Neural progenitor cell (in vitro differentiated cells): Measurements from ENCODE around the gene AXDND1. TPM values are rescaled to one million over a fixed set of nuclear protein-coding genes. Genes with fewer than 3 reads are reported as not detected.
"Not testable (repeated sequence)": the region's sequence is repeated elsewhere in the genome, so short reads cannot be mapped to it uniquely, and the experiment has no call there.

Experiments used
- DNase-seq: peaks from one replicate; pipeline ENCODE4 v3.0.0-alpha.2; 2016; ENCODE audit warnings: low spot score
- H2AFZ ChIP-seq: fragments of 200-600 bp; sonication (generic); replicated peaks from 2 replicates; pipeline ENCODE4 v1.6.1; 2016; ENCODE audit warnings: antibody characterized with exemption
- H3F3A ChIP-seq: fragments of 200-600 bp; sonication (generic); 2 replicates; pipeline ENCODE4 v1.6.1; 2016; ENCODE audit warnings: antibody characterized with exemption, low read depth
- H3K27ac ChIP-seq: fragments of 200-600 bp; sonication (generic); 2 replicates; pipeline ENCODE4 v1.5.1; 2016; ENCODE audit warnings: mild to moderate bottlenecking
- H3K27me3 ChIP-seq: fragments of 200-600 bp; sonication (generic); 2 replicates; pipeline ENCODE4 v1.6.1; 2016; ENCODE audit warnings: mild to moderate bottlenecking, moderate library complexity
- H3K36me3 ChIP-seq: fragments of 200-600 bp; sonication (generic); 2 replicates; pipeline ENCODE4 v1.5.1; 2016
- H3K4me1 ChIP-seq: fragments of 200-600 bp; sonication (generic); 2 replicates; pipeline ENCODE4 v1.6.1; 2016; ENCODE audit warnings: mixed run types
- H3K4me2 ChIP-seq: fragments of 200-600 bp; sonication (generic); 2 replicates; pipeline ENCODE4 v1.6.1; 2016
- H3K4me3 ChIP-seq: fragments of 200-600 bp; sonication (generic); 2 replicates; pipeline ENCODE4 v1.5.1; 2016
- H3K79me2 ChIP-seq: fragments of 200-600 bp; sonication (generic); 2 replicates; pipeline ENCODE4 v1.6.1; 2016; ENCODE audit warnings: low read depth
- H3K9ac ChIP-seq: fragments of 200-600 bp; sonication (generic); 2 replicates; pipeline ENCODE4 v1.6.1; 2016
- H3K9me3 ChIP-seq: fragments of 200-600 bp; sonication (generic); 2 replicates; pipeline ENCODE4 v1.5.1; 2016; ENCODE audit warnings: low read depth
- H4K20me1 ChIP-seq: fragments of 200-600 bp; sonication (generic); 2 replicates; pipeline ENCODE4 v1.6.1; 2016; ENCODE audit warnings: low read depth
- H3K27ac Mint-ChIP-seq: 3 replicates; pipeline ENCODE4 v1.8.0; 2021; ENCODE audit warnings: mixed read lengths
- H3K27me3 Mint-ChIP-seq: 2 replicates; pipeline ENCODE4 v1.8.0; 2022; ENCODE audit warnings: low read depth, mild to moderate bottlenecking, inconsistent platforms, moderate library complexity, mixed read lengths; ENCODE audit not compliant: insufficient read depth
- H3K36me3 Mint-ChIP-seq: 3 replicates; pipeline ENCODE4 v1.8.0; 2021; ENCODE audit warnings: mixed read lengths
- H3K4me1 Mint-ChIP-seq: 3 replicates; pipeline ENCODE4 v1.8.0; 2021; ENCODE audit warnings: mixed read lengths
- H3K4me3 Mint-ChIP-seq: 3 replicates; pipeline ENCODE4 v1.8.0; 2021; ENCODE audit warnings: mild to moderate bottlenecking, moderate library complexity, mixed read lengths
- H3K9me3 Mint-ChIP-seq: 3 replicates; pipeline ENCODE4 v1.8.0; 2020; ENCODE audit warnings: mixed read lengths
- CTCF ChIP-seq: fragments of 200-600 bp; sonication (generic); IDR thresholded peaks from 2 replicates; pipeline ENCODE4 v1.5.1; 2017; ENCODE audit warnings: antibody characterized with exemption, mild to moderate bottlenecking
- EZH2 ChIP-seq: fragments of 200-600 bp; sonication (generic); IDR thresholded peaks from 2 replicates; pipeline ENCODE4 v1.6.1; 2017; ENCODE audit warnings: antibody characterized with exemption, mild to moderate bottlenecking, moderate library complexity
- EZH2phosphoT487 ChIP-seq: fragments of 200-600 bp; sonication (generic); IDR thresholded peaks from 2 replicates; pipeline ENCODE4 v1.6.1; 2017; ENCODE audit warnings: antibody characterized with exemption
- total RNA-seq: library from RNA; depleted of rRNA; stranded (reverse); fragments of >200 nt; gene quantifications from 2 replicates; pipeline ENCODE4 v1.2.3, GENCODE V29; 2015; ENCODE audit warnings: low replicate concordance

Gene AXDND1
- total RNA-seq, 1 donor from 2014 or later, result 0.30 TPM

- DNase-seq, result no peak
- no peak for TF ChIP-seq CTCF
- TF ChIP-seq EZH2phosphoT487, result no peak
- no peak for TF ChIP-seq EZH2
- H2AFZ ChIP-seq, result no peak overlapping the region
- peaks cover 14% of the 10 kb centered on the region for H3K9me3 ChIP-seq
- Mint-ChIP-seq H3K27me3 (no peaks in the 10 kb centered on the region), H3K36me3 (no peaks in the 10 kb centered on the region), H3K9me3 (peaks cover 31% of the 10 kb centered on the region), H3K4me3 (no peak overlapping the region), H3K4me1 (no peaks in the 10 kb centered on the region), H3K27ac (no peak overlapping the region)
- no peaks in the 10 kb centered on the region for H3K4me1 ChIP-seq
- no peaks in the 10 kb centered on the region for H3K79me2 ChIP-seq
- H3K4me2 ChIP-seq, result no peak overlapping the region
- H3K27ac ChIP-seq, result no peak overlapping the region
- no peak overlapping the region for H3K9ac ChIP-seq
- peaks cover 3% of the 10 kb centered on the region for H3K36me3 ChIP-seq
- no peak overlapping the region for H3K4me3 ChIP-seq
- no peaks in the 10 kb centered on the region for H3F3A ChIP-seq
- no peaks in the 10 kb centered on the region for H3K27me3 ChIP-seq
- no peaks in the 10 kb centered on the region for H4K20me1 ChIP-seq
Measured at GRCh38 chr1:179424610-179425009, 58.8 kb downstream of the AXDND1 start.

DNA sequence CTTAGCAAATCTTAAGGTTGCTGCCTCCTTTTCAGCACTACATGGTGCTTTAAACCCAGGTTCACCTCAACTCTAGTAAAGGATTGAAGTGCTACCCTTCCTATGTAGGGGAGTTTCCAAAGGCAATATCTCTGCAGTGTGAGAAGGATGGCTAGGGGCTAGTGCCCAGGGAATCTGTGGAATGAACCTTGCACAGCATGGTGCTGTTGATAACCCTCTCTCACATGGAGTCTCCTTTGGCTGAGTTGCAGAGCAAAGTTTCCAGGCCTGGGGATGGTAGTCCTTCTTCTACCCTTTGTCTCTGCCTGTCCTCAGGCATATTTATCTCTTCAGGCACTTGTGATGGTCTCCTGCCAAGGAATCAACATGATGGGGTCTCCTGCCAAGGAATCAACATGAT is 59.4 kb downstream of the AXDND1 start:
- no peaks in the 10 kb centered on the region for H3K79me2 ChIP-seq
- Mint-ChIP-seq H3K9me3 (peaks cover 26% of the 10 kb centered on the region), H3K4me3 (no peak overlapping the region), H3K27me3 (no peaks in the 10 kb centered on the region), H3K27ac (no peak overlapping the region), H3K36me3 (no peaks in the 10 kb centered on the region), H3K4me1 (no peaks in the 10 kb centered on the region)
- H3K27ac ChIP-seq, result no peak overlapping the region
- no peak overlapping the region for H3K9ac ChIP-seq
- peaks cover 9% of the 10 kb centered on the region for H3K9me3 ChIP-seq
- no peaks in the 10 kb centered on the region for H3K4me1 ChIP-seq
- DNase-seq, result no peak
- H4K20me1 ChIP-seq, result no peaks in the 10 kb centered on the region
- no peak overlapping the region for H3K4me2 ChIP-seq
- TF ChIP-seq EZH2phosphoT487, result no peak
- TF ChIP-seq CTCF, result no peak
- TF ChIP-seq EZH2, result no peak
- H3F3A ChIP-seq, result no peaks in the 10 kb centered on the region
- no peaks in the 10 kb centered on the region for H3K27me3 ChIP-seq
- H3K4me3 ChIP-seq, result no peak overlapping the region
- H2AFZ ChIP-seq, result no peak overlapping the region
- H3K36me3 ChIP-seq, result peaks cover 3% of the 10 kb centered on the region

- no peak for DNase-seq
- Histone ChIP-seq H3K9me3 (no peaks in the 10 kb centered on the region), H3K27ac (no peak overlapping the region), H3K4me2 (no peak overlapping the region), H2AFZ (no peak overlapping the region), H3K4me3 (no peak overlapping the region), H3K4me1 (no peaks in the 10 kb centered on the region), H3K79me2 (no peaks in the 10 kb centered on the region), H3K27me3 (no peaks in the 10 kb centered on the region), H4K20me1 (no peaks in the 10 kb centered on the region), H3K9ac (no peak overlapping the region), H3F3A (no peaks in the 10 kb centered on the region), H3K36me3 (no peaks in the 10 kb centered on the region)
- Mint-ChIP-seq H3K27me3 (no peaks in the 10 kb centered on the region), H3K4me1 (peaks cover 3% of the 10 kb centered on the region), H3K36me3 (no peaks in the 10 kb centered on the region), H3K4me3 (no peak overlapping the region), H3K9me3 (peaks cover 3% of the 10 kb centered on the region), H3K27ac (peak overlapping the region; percentile 21)
- no peak for TF ChIP-seq CTCF
Measured at GRCh38 chr1:179437171-179437570, 71.4 kb downstream of the AXDND1 start.

DNA sequence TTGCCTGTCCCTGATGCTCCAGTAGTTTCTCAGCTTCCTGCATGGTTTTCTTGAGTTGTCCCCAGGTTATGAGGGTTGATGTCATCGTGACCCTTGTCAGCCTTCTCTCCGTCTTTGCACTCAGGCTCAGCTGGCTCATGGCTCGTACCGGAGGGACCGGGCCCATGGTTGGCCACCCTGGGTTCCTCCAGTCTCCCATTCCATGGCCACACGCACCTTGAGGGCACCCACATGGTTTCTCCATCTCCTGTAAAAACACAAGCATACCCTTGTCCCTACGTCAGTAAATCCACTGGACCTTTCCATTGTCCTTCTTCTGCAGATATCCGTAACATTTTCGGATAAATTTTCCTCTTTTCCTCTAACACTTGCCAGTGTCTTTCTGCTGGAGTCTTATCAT is 73.9 kb downstream of the AXDND1 start:
- not testable (repeated sequence) for H3K27me3 Mint-ChIP-seq, H3K27me3 ChIP-seq, H3K27ac ChIP-seq, H3K4me1 Mint-ChIP-seq, DNase-seq, H3K9ac ChIP-seq, H3K4me1 ChIP-seq, H3K27ac Mint-ChIP-seq, H4K20me1 ChIP-seq, H3F3A ChIP-seq, H3K4me3 ChIP-seq, H3K36me3 Mint-ChIP-seq, H3K9me3 ChIP-seq, H2AFZ ChIP-seq, H3K79me2 ChIP-seq, H3K9me3 Mint-ChIP-seq, H3K4me3 Mint-ChIP-seq, H3K4me2 ChIP-seq, H3K36me3 ChIP-seq

GRCh38 chr1:179440301-179440700 is 74.5 kb downstream of the AXDND1 start:
- not testable (repeated sequence) for DNase-seq, H3K9me3 Mint-ChIP-seq, H3K4me3 ChIP-seq

More at GRCh38 chr1:179440301-179440700, 74.5 kb downstream of the AXDND1 start:
- not testable (repeated sequence) for H3K79me2 ChIP-seq, H3K9ac ChIP-seq, H3K27me3 ChIP-seq, H3K4me3 Mint-ChIP-seq, H3K27ac Mint-ChIP-seq, H3K4me1 ChIP-seq, H2AFZ ChIP-seq, H3K9me3 ChIP-seq, H3K27me3 Mint-ChIP-seq, H4K20me1 ChIP-seq, H3K27ac ChIP-seq, H3K4me1 Mint-ChIP-seq, H3K36me3 ChIP-seq, H3F3A ChIP-seq, H3K4me2 ChIP-seq, H3K36me3 Mint-ChIP-seq
